H1 (cell line): Measurements from ENCODE around the gene FAM83F. TPM values are rescaled to one million over a fixed set of nuclear protein-coding genes. Genes with fewer than 3 reads are reported as not detected.

ENCODE experiments used
- CTCF ChIA-PET: fragments of 300-600 bp; sonication (Branson Sonifier 250); formaldehyde crosslinking; loops from one replicate; lab custom pipeline; 2021; ENCODE audit not compliant: partially characterized antibody; lab: Charles Lee
- POLR2A ChIA-PET: fragments of 300-600 bp; sonication (Branson Sonifier 250); formaldehyde crosslinking; loops from one replicate; lab custom pipeline; 2021; ENCODE audit warnings: inconsistent platforms; ENCODE audit not compliant: partially characterized antibody; lab: Charles Lee
- DNase-seq, 2 experiments: peaks; one replicate each; pipeline versions ENCODE4 v3.0.0 to v3.0.0-alpha.2; 2010 to 2022; ENCODE audit warnings: low spot score in 2 of 2, low read depth in 1 of 2, mixed read lengths in 1 of 2
- FAIRE-seq: peaks from 2 replicates; lab custom pipeline; 2011; peaks lifted over from hg19 to GRCh38; lab: Jason Lieb, UNC
- H2AFZ ChIP-seq: 2 replicates; pipeline ENCODE4 v1.8.1; 2012; ENCODE audit warnings: low read length, inconsistent platforms
- H2AK5ac ChIP-seq: 2 replicates; pipeline ENCODE4 v1.6.1; 2013; ENCODE audit warnings: low read depth, low read length
- H2BK120ac ChIP-seq: replicated peaks from 2 replicates; pipeline ENCODE3; 2013; ENCODE audit warnings: low read depth, low read length, inconsistent platforms
- H2BK12ac ChIP-seq: 2 replicates; pipeline ENCODE4 v1.6.1; 2013; ENCODE audit warnings: low read depth, low read length
- H2BK15ac ChIP-seq: 2 replicates; pipeline ENCODE4 v1.6.1; 2013; ENCODE audit warnings: low read length
- H2BK20ac ChIP-seq: 2 replicates; pipeline ENCODE4 v1.6.1; 2013; ENCODE audit warnings: low read length
- H2BK5ac ChIP-seq: 2 replicates; pipeline ENCODE4 v1.6.1; 2013; ENCODE audit warnings: low read depth, low read length
- H3K14ac ChIP-seq: 2 replicates; pipeline ENCODE4 v1.6.1; 2013; ENCODE audit warnings: inconsistent platforms; ENCODE audit not compliant: insufficient read length
- H3K18ac ChIP-seq: 2 replicates; pipeline ENCODE4 v1.6.1; 2013; ENCODE audit warnings: low read length; ENCODE audit errors: extremely low read depth
- H3K23ac ChIP-seq: 2 replicates; pipeline ENCODE4 v1.6.1; 2013; ENCODE audit warnings: inconsistent platforms; ENCODE audit not compliant: insufficient read length
- H3K23me2 ChIP-seq: 2 replicates; pipeline ENCODE4 v1.6.1; 2013; ENCODE audit warnings: low read depth, low read length
- H3K27ac ChIP-seq: 2 replicates; pipeline ENCODE4 v1.6.1; 2011; ENCODE audit warnings: low read depth, low read length, inconsistent platforms
- H3K27me3 ChIP-seq, 4 experiments: replicated peaks in 1 of 4; 1 replicate in 1 of 4; 2 replicates in 3 of 4; pipeline versions ENCODE4 v1.6.1 to v1.8.1; 2011 to 2013; ENCODE audit warnings: low read length in 3 of 4, mild to moderate bottlenecking in 3 of 4, inconsistent platforms in 2 of 4, mixed read lengths in 2 of 4, moderate library complexity in 1 of 4; ENCODE audit not compliant: control insufficient read depth in 3 of 4, insufficient read depth in 3 of 4; ENCODE audit errors: extremely low read depth in 1 of 4
- H3K36me3 ChIP-seq, 4 experiments: 2 replicates each; pipeline versions ENCODE4 v1.6.1 to v1.8.1; 2011 to 2013; ENCODE audit warnings: mild to moderate bottlenecking in 4 of 4, low read length in 3 of 4, moderate library complexity in 2 of 4, control low read depth in 1 of 4, inconsistent platforms in 1 of 4; ENCODE audit not compliant: insufficient read depth in 4 of 4, control insufficient read depth in 2 of 4
- H3K4ac ChIP-seq: replicated peaks from 2 replicates; pipeline ENCODE3; 2013; ENCODE audit warnings: low read length, low read depth, mixed read lengths, inconsistent platforms; ENCODE audit not compliant: insufficient read length
- H3K4me1 ChIP-seq, 4 experiments: replicated peaks in 1 of 4; 1 replicate in 1 of 4; 2 replicates in 3 of 4; pipeline versions ENCODE4 v1.6.1 to v1.8.1; 2011 to 2013; ENCODE audit warnings: low read length in 3 of 4, inconsistent platforms in 2 of 4, mixed read lengths in 1 of 4; ENCODE audit not compliant: insufficient read depth in 4 of 4, control insufficient read depth in 3 of 4
- H3K4me2 ChIP-seq, 2 experiments: 2 replicates each; pipeline versions ENCODE4 v1.6.1 to v1.8.1; 2011 to 2013; ENCODE audit warnings: low read depth in 2 of 2, low read length in 2 of 2, control low read depth in 1 of 2, inconsistent platforms in 1 of 2, mild to moderate bottlenecking in 1 of 2; ENCODE audit not compliant: insufficient read depth in 1 of 2
- H3K4me3 ChIP-seq, 4 experiments: fragments of 200-600, 300-600 bp in 1 of 4; sonication (generic), shearing (Covaris generic), sonication (Bioruptor Twin) in 1 of 4; 2 replicates each; pipeline versions ENCODE4 v1.5.1 to v1.8.1; 2011 to 2016; ENCODE audit warnings: low read length in 4 of 4, low read depth in 3 of 4, control low read depth in 2 of 4, inconsistent platforms in 2 of 4, mild to moderate bottlenecking in 2 of 4, mixed read lengths in 1 of 4, moderate library complexity in 1 of 4; ENCODE audit not compliant: insufficient read depth in 2 of 4; ENCODE audit errors: extremely low read depth in 1 of 4
- H3K56ac ChIP-seq: replicated peaks from 2 replicates; pipeline ENCODE3; 2013; ENCODE audit warnings: low read depth, mild to moderate bottlenecking, mixed read lengths, low read length, inconsistent platforms; ENCODE audit not compliant: insufficient read length
- H3K79me1 ChIP-seq: 2 replicates; pipeline ENCODE4 v1.6.1; 2013; ENCODE audit warnings: low read depth, low read length, control low read depth
- H3K79me2 ChIP-seq, 2 experiments: 2 replicates each; pipeline versions ENCODE4 v1.6.1 to v1.8.1; 2012 to 2013; ENCODE audit warnings: low read length in 2 of 2, mild to moderate bottlenecking in 2 of 2, inconsistent platforms in 1 of 2; ENCODE audit not compliant: insufficient read depth in 2 of 2, control insufficient read depth in 1 of 2
- H3K9ac ChIP-seq, 4 experiments: replicated peaks in 1 of 4; 1 replicate in 1 of 4; 2 replicates in 3 of 4; pipeline versions ENCODE4 v1.6.1 to v1.8.1; 2011 to 2013; ENCODE audit warnings: low read depth in 3 of 4, low read length in 3 of 4, control low read depth in 2 of 4, mild to moderate bottlenecking in 2 of 4, moderate library complexity in 2 of 4, inconsistent platforms in 1 of 4; ENCODE audit errors: extremely low read depth in 1 of 4
- H3K9me3 ChIP-seq, 2 experiments: 2 replicates each; pipeline versions ENCODE4 v1.6.1 to v1.8.1; 2012 to 2013; ENCODE audit warnings: mild to moderate bottlenecking in 2 of 2, moderate library complexity in 2 of 2, control low read depth in 1 of 2, inconsistent platforms in 1 of 2, low read depth in 1 of 2, low read length in 1 of 2, mixed read lengths in 1 of 2; ENCODE audit not compliant: insufficient read depth in 2 of 2
- H4K20me1 ChIP-seq, 2 experiments: replicated peaks in 1 of 2; 2 replicates each; pipeline versions ENCODE3 to v1.8.1; 2011 to 2013; ENCODE audit warnings: inconsistent platforms in 2 of 2, low read length in 2 of 2, mild to moderate bottlenecking in 1 of 2; ENCODE audit not compliant: insufficient read depth in 2 of 2, control insufficient read depth in 1 of 2
- H4K5ac ChIP-seq: 2 replicates; pipeline ENCODE4 v1.6.1; 2013; ENCODE audit warnings: low read length, low read depth, mixed read lengths, inconsistent platforms; ENCODE audit not compliant: insufficient read length
- H4K8ac ChIP-seq: 2 replicates; pipeline ENCODE4 v1.8.0; 2013; ENCODE audit warnings: mild to moderate bottlenecking, moderate library complexity, low read length, inconsistent platforms; ENCODE audit not compliant: insufficient read depth; ENCODE audit errors: extremely low read depth
- H4K91ac ChIP-seq: replicated peaks from 2 replicates; pipeline ENCODE3; 2013; ENCODE audit warnings: low read length, mixed read lengths, inconsistent platforms; ENCODE audit not compliant: insufficient read length
- CBX5 ChIP-seq: fragments of 300-800, 300-1000 bp; sonication (generic); IDR thresholded peaks from 2 replicates; pipeline ENCODE4 v1.7.1; 2016; ENCODE audit warnings: antibody characterized with exemption, low read length, low read depth
- CBX8 ChIP-seq: fragments of 300-800, 300-1000 bp; sonication (generic); IDR thresholded peaks from 2 replicates; pipeline ENCODE4 v1.7.1; 2016; ENCODE audit warnings: low read depth, low read length, borderline replicate concordance
- CHD2 ChIP-seq: IDR thresholded peaks from 2 replicates; pipeline ENCODE4 v1.6.1; 2012; ENCODE audit warnings: low read length, improper control_type of control experiment
- EGR1 ChIP-seq: IDR thresholded peaks from 2 replicates; pipeline ENCODE4 v1.6.1; 2011; ENCODE audit warnings: low read depth, low read length, borderline replicate concordance
- HDAC2 ChIP-seq, 2 experiments: fragments of 300-600 bp in 1 of 2; sonication (generic) in 1 of 2; IDR thresholded peaks; 2 replicates each; pipeline ENCODE4 v1.6.1; 2011 to 2012; ENCODE audit warnings: low read depth in 2 of 2, low read length in 2 of 2, mild to moderate bottlenecking in 2 of 2, moderate library complexity in 2 of 2, borderline replicate concordance in 1 of 2, inconsistent platforms in 1 of 2
- HDAC6 ChIP-seq: IDR thresholded peaks from one replicate; pipeline ENCODE4 v1.7.1; 2012; ENCODE audit warnings: low read depth, mild to moderate bottlenecking, inconsistent platforms, low read length, moderate library complexity
- MAFK ChIP-seq: IDR thresholded peaks from 2 replicates; pipeline ENCODE4 v1.6.1; 2012; ENCODE audit warnings: low read depth, mild to moderate bottlenecking, improper control_type of control experiment, low read length
- MAX ChIP-seq: IDR thresholded peaks from 2 replicates; pipeline ENCODE4 v1.6.1; 2012; ENCODE audit warnings: inconsistent platforms
- POU5F1 ChIP-seq: IDR thresholded peaks from 2 replicates; pipeline ENCODE4 v1.6.1; 2011; ENCODE audit warnings: low read depth, mild to moderate bottlenecking, low read length, moderate library complexity
- SIRT6 ChIP-seq: IDR thresholded peaks from one replicate; pipeline ENCODE4 v1.7.1; 2012; ENCODE audit warnings: low read length, inconsistent platforms
- SIX5 ChIP-seq: IDR thresholded peaks from 2 replicates; pipeline ENCODE4 v1.6.1; 2011; ENCODE audit warnings: mild to moderate bottlenecking, low read depth, low read length
- SUZ12 ChIP-seq: fragments of 200-600 bp; sonication (generic); IDR thresholded peaks from 2 replicates; pipeline ENCODE4 v1.6.1; 2012; ENCODE audit warnings: mild to moderate bottlenecking, inconsistent platforms, low read length, moderate library complexity, mixed read lengths
- WGBS, 2 experiments: shearing (Covaris generic) in 1 of 2; methylation state at CpG; one replicate each; pipeline versions ENCODE4 v1.1.6 to v1.1.7; 2013 to 2015; ENCODE audit warnings: low lambda C conversion rate in 2 of 2, mixed read lengths in 2 of 2, inconsistent platforms in 1 of 2, low coverage in 1 of 2, missing lambda C conversion rate in 1 of 2; ENCODE audit not compliant: insufficient replicate concordance in 2 of 2, insufficient coverage in 1 of 2, insufficient read length in 1 of 2; ENCODE audit errors: extremely low coverage in 1 of 2, missing lambda C conversion rate in 1 of 2; 5-methylcytosine and 5-hydroxymethylcytosine counted together
- polyA plus RNA-seq, 7 experiments: library from polyadenylated mRNA; depleted of rRNA in 3 of 7; stranded (reverse) in 5 of 7; unstranded in 2 of 7; fragments of >200 nt in 5 of 7; fragments of 200-250 nt in 2 of 7; gene quantifications; 1 replicate in 5 of 7; 2 replicates in 1 of 7; 4 replicates in 1 of 7; pipeline versions ENCODE4 v1.2.1 to v1.2.3, GENCODE V29; 2011 to 2013; ENCODE audit warnings: missing spikeins in 2 of 7, mixed read lengths in 2 of 7
- total RNA-seq: library from RNA; stranded (reverse); fragmentation: NEBNext Ultra II Directional; extraction: Animal tissue kit (Norgen Biotek cat#: 25700); gene quantifications from 2 replicates; pipeline ENCODE4 v1.2.1, GENCODE V29; 2021

The FAM83F gene
- total and polyA plus RNA-seq, 2 of the 8 experiments (the other 6 are each of a cell fraction or from before 2014, with no cell fraction given): 8.6 to 18.9 TPM

GRCh38 chr22:39979048-39979447 is 15.7 kb upstream of the FAM83F start:
- no peak overlapping the region for H2AK5ac ChIP-seq
- H3K36me3 ChIP-seq: no peaks in the 10 kb centered on the region
- ChIA-PET CTCF (interaction anchor here (1.0 to 1.4 kb wide), 2 partner anchors 26 to 45 kb away, joined by 4 to 6 read pairs; no protein-coding TSS in a partner anchor), POLR2A (interaction anchor here (1.3 kb wide), 1 partner anchor 20 kb away, joined by 3 read pairs; no protein-coding TSS in a partner anchor)
- H3K4me2 ChIP-seq: no peak overlapping the region
- no peak overlapping the region for H2BK20ac ChIP-seq
- no peaks in the 10 kb centered on the region for H3K79me2 ChIP-seq
- peaks cover 0 to 2% (median under 1%) of the 10 kb centered on the region in 4 experiments; a peak in 3 of 7 replicates for H3K27me3 ChIP-seq
- no peak overlapping the region for H2BK5ac ChIP-seq
- no peak overlapping the region for H2BK15ac ChIP-seq
- 90% methylated on average over 6 of the region's 6 CpGs; no CpG with 5 or more reads in 1 of the 2 experiments for WGBS, 2 experiments
- H3K27ac ChIP-seq: no peak overlapping the region
- no peak overlapping the region for H4K91ac ChIP-seq
- H3K4me3 ChIP-seq: no peak overlapping the region
- no peak overlapping the region for H3K4ac ChIP-seq
- H3K56ac ChIP-seq: no peak overlapping the region
- H3K18ac ChIP-seq: no peak overlapping the region
- H3K4me1 ChIP-seq: no peaks in the 10 kb centered on the region
- no peaks in the 10 kb centered on the region for H3K79me1 ChIP-seq
- H3K9me3 ChIP-seq: no peaks in the 10 kb centered on the region
- H2BK120ac ChIP-seq: no peak overlapping the region
- H4K5ac ChIP-seq: no peak overlapping the region
- H2BK12ac ChIP-seq: no peak overlapping the region
- DNase-seq: no peak
- no peak for FAIRE-seq
- no peak overlapping the region for H3K9ac ChIP-seq
- H3K23ac ChIP-seq: no peak overlapping the region
- no peaks in the 10 kb centered on the region for H4K20me1 ChIP-seq
- no peak overlapping the region for H3K14ac ChIP-seq
- no peak overlapping the region for H4K8ac ChIP-seq
- no peaks in the 10 kb centered on the region for H3K23me2 ChIP-seq
- H2AFZ ChIP-seq: no peak overlapping the region
- no peak for TF ChIP-seq SUZ12
- TF ChIP-seq HDAC6: no peak
- no peak for TF ChIP-seq EGR1
- no peak for TF ChIP-seq CBX8
- no peak for TF ChIP-seq SIX5
- TF ChIP-seq POU5F1: no peak
- TF ChIP-seq CBX5: no peak
- no peak for TF ChIP-seq SIRT6
- TF ChIP-seq MAFK: no peak
- no peak for TF ChIP-seq HDAC2 (IDR thresholded peaks at IDR 0.05; ENCODE audit: borderline replicate concordance in 1 of 2, low read depth in 2 of 2, low read length in 2 of 2)
- TF ChIP-seq CHD2: no peak
- TF ChIP-seq MAX: no peak
